ENCODE results near the gene PSORS1C2. TPM values are rescaled to one million over a fixed set of nuclear protein-coding genes. Genes with fewer than 3 reads are reported as not detected.

PSORS1C2 gene
- total RNA-seq, 1 experiment from 2014 or later: not detected

DNA sequence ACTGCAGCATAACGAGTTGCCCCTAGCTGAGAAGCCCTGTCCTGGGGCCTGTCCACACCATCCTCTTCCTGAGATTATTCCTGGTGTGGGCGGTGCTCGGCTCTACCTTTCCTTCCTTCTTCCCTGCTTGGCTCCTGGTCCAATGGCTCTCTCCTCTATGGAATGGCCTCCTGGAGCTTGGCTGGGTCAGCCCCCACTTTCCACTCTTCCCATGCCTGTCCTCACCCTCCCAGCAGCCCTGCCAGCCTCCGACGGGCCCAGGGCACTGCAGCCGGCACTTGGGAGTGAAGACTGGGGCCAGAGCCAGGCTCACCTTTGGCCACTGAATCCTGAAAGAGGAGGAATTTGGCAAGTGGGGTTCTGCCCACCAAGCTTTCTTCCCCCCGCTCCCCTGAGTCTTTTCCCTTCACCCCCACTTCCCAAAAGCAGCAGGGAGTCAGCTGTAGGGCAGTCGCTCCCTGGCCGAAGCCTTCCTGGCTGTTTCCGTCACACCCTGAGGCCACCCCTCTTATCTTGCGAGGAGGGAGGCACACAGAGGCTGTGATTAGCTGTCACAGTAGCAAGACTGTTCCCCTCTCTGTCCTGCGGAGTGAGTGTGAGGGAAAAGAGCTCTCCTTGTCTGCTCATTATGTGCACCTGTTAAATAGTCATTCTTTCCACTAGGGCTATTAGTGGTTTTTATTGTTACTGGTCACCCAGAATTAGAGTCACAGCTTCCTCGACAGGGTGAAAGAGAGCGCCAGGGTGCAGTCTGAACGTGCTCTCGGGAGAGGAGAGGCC is 12.3 kb downstream of the PSORS1C2 start:
- no peak overlapping the region for H3K4me3 ChIP-seq (ENCODE audit: low read length)
- H3K9ac ChIP-seq (ENCODE audit: low read length): no peak overlapping the region
- H3K27ac ChIP-seq (ENCODE audit: low read length): no peak overlapping the region
- H3K79me2 ChIP-seq (ENCODE audit: low read length): no peaks in the 10 kb centered on the region
- H2AFZ ChIP-seq (ENCODE audit: low read length): no peak overlapping the region
- DNase-seq: no peak
- no peaks in the 10 kb centered on the region for H3K36me3 ChIP-seq (ENCODE audit: insufficient read depth, low read length)
- H3K4me2 ChIP-seq (ENCODE audit: low read depth, low read length, poor library complexity, severe bottlenecking): no peak overlapping the region
- H3K9me2 ChIP-seq (replicated peaks; ENCODE audit: insufficient read depth, low read length): no peaks in the 10 kb centered on the region
- H4K20me1 ChIP-seq (ENCODE audit: insufficient read depth, low read depth, low read length): no peaks in the 10 kb centered on the region
- H3K9me3 ChIP-seq (ENCODE audit: low read length): no peaks in the 10 kb centered on the region
- H3K4me1 ChIP-seq (ENCODE audit: low read length): no peaks in the 10 kb centered on the region
- H3K27me3 ChIP-seq (ENCODE audit: low read length): no peaks in the 10 kb centered on the region

- no peak overlapping the region for H3K27ac ChIP-seq (ENCODE audit: low read length)
- H3K36me3 ChIP-seq (ENCODE audit: insufficient read depth, low read length): no peaks in the 10 kb centered on the region
- H4K20me1 ChIP-seq (ENCODE audit: insufficient read depth, low read depth, low read length): no peaks in the 10 kb centered on the region
- H3K4me3 ChIP-seq (ENCODE audit: low read length): no peak overlapping the region
- no peaks in the 10 kb centered on the region for H3K9me2 ChIP-seq (replicated peaks; ENCODE audit: insufficient read depth, low read length)
- DNase-seq: no peak
- H3K79me2 ChIP-seq (ENCODE audit: low read length): no peaks in the 10 kb centered on the region
- no peak overlapping the region for H3K9ac ChIP-seq (ENCODE audit: low read length)
- H3K4me2 ChIP-seq (ENCODE audit: low read depth, low read length, poor library complexity, severe bottlenecking): no peak overlapping the region
- no peaks in the 10 kb centered on the region for H3K9me3 ChIP-seq (ENCODE audit: low read length)
- H2AFZ ChIP-seq (ENCODE audit: low read length): no peak overlapping the region
- no peaks in the 10 kb centered on the region for H3K27me3 ChIP-seq (ENCODE audit: low read length)
- H3K4me1 ChIP-seq (ENCODE audit: low read length): no peaks in the 10 kb centered on the region
These were observed 13.1 kb downstream of the PSORS1C2 start for GRCh38 chr6:31125586-31126363.

GRCh38 chr6:31125162-31125561 is 13.7 kb downstream of the PSORS1C2 start:
- Histone ChIP-seq H3K27ac (ENCODE audit: low read length) (no peak overlapping the region), H3K9me3 (ENCODE audit: low read length) (no peaks in the 10 kb centered on the region), H3K4me3 (ENCODE audit: low read length) (no peak overlapping the region), H3K36me3 (ENCODE audit: insufficient read depth, low read length) (no peaks in the 10 kb centered on the region), H2AFZ (ENCODE audit: low read length) (no peak overlapping the region), H3K27me3 (ENCODE audit: low read length) (no peaks in the 10 kb centered on the region), H3K79me2 (ENCODE audit: low read length) (no peaks in the 10 kb centered on the region), H3K4me1 (ENCODE audit: low read length) (no peaks in the 10 kb centered on the region), H3K9me2 (replicated peaks; ENCODE audit: insufficient read depth, low read length) (no peaks in the 10 kb centered on the region), H4K20me1 (ENCODE audit: insufficient read depth, low read depth, low read length) (no peaks in the 10 kb centered on the region), H3K9ac (ENCODE audit: low read length) (no peak overlapping the region), H3K4me2 (ENCODE audit: low read depth, low read length, poor library complexity, severe bottlenecking) (no peak overlapping the region)
- DNase-seq: no peak

GRCh38 chr6:31122791-31123706 is 15.8 kb downstream of the PSORS1C2 start:
- no peaks in the 10 kb centered on the region for H3K27me3 ChIP-seq (ENCODE audit: low read length)
- H3K9ac ChIP-seq (ENCODE audit: low read length): no peak overlapping the region
- DNase-seq: no peak
- no peaks in the 10 kb centered on the region for H3K79me2 ChIP-seq (ENCODE audit: low read length)
- H3K4me2 ChIP-seq (ENCODE audit: low read depth, low read length, poor library complexity, severe bottlenecking): no peak overlapping the region
- H3K9me3 ChIP-seq (ENCODE audit: low read length): no peaks in the 10 kb centered on the region
- H2AFZ ChIP-seq (ENCODE audit: low read length): no peak overlapping the region
- H3K9me2 ChIP-seq (replicated peaks; ENCODE audit: insufficient read depth, low read length): no peaks in the 10 kb centered on the region
- no peaks in the 10 kb centered on the region for H4K20me1 ChIP-seq (ENCODE audit: insufficient read depth, low read depth, low read length)
- H3K4me1 ChIP-seq (ENCODE audit: low read length): no peaks in the 10 kb centered on the region
- H3K36me3 ChIP-seq (ENCODE audit: insufficient read depth, low read length): no peaks in the 10 kb centered on the region
- no peak overlapping the region for H3K27ac ChIP-seq (ENCODE audit: low read length)
- no peak overlapping the region for H3K4me3 ChIP-seq (ENCODE audit: low read length)

- no peak for DNase-seq
- H3K27me3 ChIP-seq (ENCODE audit: low read length): no peaks in the 10 kb centered on the region
- H3K36me3 ChIP-seq (ENCODE audit: insufficient read depth, low read length): no peaks in the 10 kb centered on the region
- H2AFZ ChIP-seq (ENCODE audit: low read length): no peak overlapping the region
- H3K4me1 ChIP-seq (ENCODE audit: low read length): no peaks in the 10 kb centered on the region
- H3K4me3 ChIP-seq (ENCODE audit: low read length): no peak overlapping the region
- H3K9me3 ChIP-seq (ENCODE audit: low read length): no peaks in the 10 kb centered on the region
- H3K79me2 ChIP-seq (ENCODE audit: low read length): no peaks in the 10 kb centered on the region
- no peak overlapping the region for H3K27ac ChIP-seq (ENCODE audit: low read length)
- H3K4me2 ChIP-seq (ENCODE audit: low read depth, low read length, poor library complexity, severe bottlenecking): no peak overlapping the region
- H3K9me2 ChIP-seq (replicated peaks; ENCODE audit: insufficient read depth, low read length): no peaks in the 10 kb centered on the region
- H3K9ac ChIP-seq (ENCODE audit: low read length): no peak overlapping the region
- no peaks in the 10 kb centered on the region for H4K20me1 ChIP-seq (ENCODE audit: insufficient read depth, low read depth, low read length)
These were observed 17.6 kb downstream of the PSORS1C2 start for GRCh38 chr6:31121131-31121790.

GRCh38 chr6:31120151-31120915 is 18.5 kb downstream of the PSORS1C2 start, which contains the start of gene CDSN:
Gene CDSN (minus strand): TSS chr6:31120446. CDS start chr6:31120419, 27 bp downstream.
- Histone ChIP-seq H3K9me3 (ENCODE audit: low read length) (no peaks in the 10 kb centered on the region), H3K36me3 (ENCODE audit: insufficient read depth, low read length) (no peaks in the 10 kb centered on the region), H3K27me3 (ENCODE audit: low read length) (no peaks in the 10 kb centered on the region), H3K4me1 (ENCODE audit: low read length) (no peaks in the 10 kb centered on the region), H4K20me1 (ENCODE audit: insufficient read depth, low read depth, low read length) (no peaks in the 10 kb centered on the region), H3K79me2 (ENCODE audit: low read length) (no peaks in the 10 kb centered on the region), H3K9ac (ENCODE audit: low read length) (no peak within 1 kb of the TSS), H3K4me3 (ENCODE audit: low read length) (no peak within 1 kb of the TSS), H3K4me2 (ENCODE audit: low read depth, low read length, poor library complexity, severe bottlenecking) (no peak within 1 kb of the TSS), H2AFZ (ENCODE audit: low read length) (no peak within 1 kb of the TSS), H3K27ac (ENCODE audit: low read length) (no peak within 1 kb of the TSS), H3K9me2 (replicated peaks; ENCODE audit: insufficient read depth, low read length) (no peaks in the 10 kb centered on the region)
- no peak for DNase-seq

DNA sequence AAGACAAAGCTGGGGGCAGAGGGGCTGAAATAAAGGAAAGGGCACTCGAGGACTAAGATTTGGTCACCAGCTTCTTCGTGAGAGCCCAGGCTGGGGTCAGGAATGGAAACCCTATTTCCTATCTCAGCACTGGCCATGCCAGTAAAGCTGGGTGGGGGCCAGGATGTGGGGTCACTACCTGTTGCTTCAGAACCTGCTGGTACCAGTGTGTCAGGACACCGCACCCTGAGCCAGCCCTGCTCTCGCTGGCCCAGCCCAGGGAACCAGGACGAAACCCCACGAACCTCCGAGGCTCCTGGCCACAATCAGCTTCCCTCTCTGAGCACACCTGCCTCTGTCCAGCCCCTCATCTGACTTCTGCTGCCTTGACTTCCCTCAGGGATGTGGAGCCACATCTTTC is 20.7 kb downstream of the PSORS1C2 start:
- DNase-seq: no peak
- Histone ChIP-seq H3K9me3 (ENCODE audit: low read length) (no peaks in the 10 kb centered on the region), H3K4me2 (ENCODE audit: low read depth, low read length, poor library complexity, severe bottlenecking) (no peak overlapping the region), H3K9ac (ENCODE audit: low read length) (no peak overlapping the region), H3K79me2 (ENCODE audit: low read length) (no peaks in the 10 kb centered on the region), H2AFZ (ENCODE audit: low read length) (no peak overlapping the region), H3K4me1 (ENCODE audit: low read length) (no peaks in the 10 kb centered on the region), H3K27ac (ENCODE audit: low read length) (no peak overlapping the region), H4K20me1 (ENCODE audit: insufficient read depth, low read depth, low read length) (no peaks in the 10 kb centered on the region), H3K27me3 (ENCODE audit: low read length) (no peaks in the 10 kb centered on the region), H3K4me3 (ENCODE audit: low read length) (no peak overlapping the region), H3K9me2 (replicated peaks; ENCODE audit: insufficient read depth, low read length) (no peaks in the 10 kb centered on the region), H3K36me3 (ENCODE audit: insufficient read depth, low read length) (no peaks in the 10 kb centered on the region)

Measured in Karpas-422 (cell line).